Activated naive CD8-positive, alpha-beta T cell treated with anti-CD3 and anti-CD28 coated beads, Interleukin-2, amount 50 U/mL, for 16 hours (primary cell): ENCODE measurements around the gene MMUT.
A peak's percentile ranks its signal among the peaks of the same experiment; 100 is the strongest.
"Not testable (repeated sequence)": the region's sequence is repeated elsewhere in the genome, so short reads cannot be mapped to it uniquely, and the experiment has no call there.

Experiments used
- DNase-seq: peaks from one replicate; pipeline ENCODE4 v3.0.0-alpha.2; 2020; ENCODE audit warnings: low read depth, low spot score

MMUT gene

DNA sequence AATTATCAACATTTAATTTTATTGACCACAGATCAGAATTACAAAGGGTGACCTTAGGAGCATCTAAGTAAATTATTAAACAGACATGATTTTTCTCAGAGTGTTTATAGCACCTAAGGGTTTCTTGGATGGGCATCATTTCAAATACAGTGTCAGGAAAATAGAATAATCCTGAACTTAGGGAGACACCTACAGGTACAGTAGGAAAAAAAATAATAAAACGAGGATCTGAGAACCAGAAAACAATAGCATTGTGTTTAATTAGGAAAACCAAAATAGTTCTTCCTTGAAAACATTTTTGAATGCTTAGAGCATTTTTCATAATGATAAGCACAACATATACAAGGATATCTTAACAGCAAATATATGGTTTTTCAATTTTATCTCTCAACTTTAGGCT is 39.2 kb downstream of the MMUT start:
- DNase-seq = no peak

DNA sequence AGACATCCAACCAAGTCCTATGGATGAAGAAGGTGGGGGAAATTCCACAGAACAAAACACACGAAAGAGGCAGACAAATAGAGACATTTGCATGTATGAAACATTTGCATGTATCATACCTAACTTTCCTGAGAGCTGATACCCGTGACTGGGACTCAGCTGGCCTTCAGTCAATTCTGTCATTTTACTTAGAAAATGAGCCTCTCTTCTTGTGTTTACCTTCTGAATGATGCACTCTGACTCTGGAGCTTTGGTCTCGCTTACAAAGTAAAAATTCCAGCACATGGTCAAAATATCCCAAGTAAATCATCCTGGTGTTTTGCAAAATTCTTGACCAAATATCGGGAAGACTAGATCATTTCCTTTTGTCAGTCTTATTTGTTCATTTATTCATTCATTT is 46.9 kb downstream of the MMUT start:
- no peak for DNase-seq

GRCh38 chr6:49415358-49415757 is 47.7 kb downstream of the MMUT start:
- DNase-seq = no peak

- DNase-seq = no peak
Observed at GRCh38 chr6:49410564-49410963, 52.5 kb downstream of the MMUT start.

GRCh38 chr6:49409951-49410542 is 53.0 kb downstream of the MMUT start:
- peak; percentile 5 for DNase-seq

GRCh38 chr6:49406250-49406970 is 56.6 kb downstream of the MMUT start:
- DNase-seq = no peak

GRCh38 chr6:49401063-49401462 is 62.0 kb downstream of the MMUT start:
- no peak for DNase-seq

GRCh38 chr6:49386667-49387508 is 76.2 kb downstream of the MMUT start:
- not testable (repeated sequence) for DNase-seq

DNA sequence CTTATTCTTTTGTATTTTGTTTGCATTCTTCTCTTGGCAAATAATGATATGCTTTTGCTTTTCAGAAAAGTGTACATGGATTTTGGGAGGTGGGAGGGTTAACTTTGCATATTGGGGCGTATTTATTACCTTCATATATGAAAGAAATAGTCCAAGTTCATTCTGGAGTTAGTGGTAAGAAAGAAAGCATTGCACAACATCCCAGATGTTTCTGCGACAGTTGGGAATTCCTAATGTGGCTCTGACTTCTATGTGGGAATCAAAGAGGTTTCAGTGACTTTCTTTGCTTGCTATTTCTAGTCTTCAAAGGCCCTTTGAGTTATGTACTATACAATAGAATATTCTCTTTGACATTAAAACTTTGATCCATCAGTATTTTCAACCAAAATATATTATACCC is 78.1 kb downstream of the MMUT start:
- DNase-seq = no peak
